Neuronal stem cell (in vitro differentiated cells): ENCODE measurements around the gene ANKRD60.

Experiments used
- DNase-seq: peaks from one replicate; pipeline ENCODE4 v3.0.0-alpha.2; 2013; ENCODE audit warnings: low spot score
- H2AFZ ChIP-seq: one replicate; pipeline ENCODE4 v1.6.1; 2013; ENCODE audit warnings: mild to moderate bottlenecking, low read length, inconsistent platforms
- H2AK5ac ChIP-seq: 2 replicates; pipeline ENCODE4 v1.6.1; 2013; ENCODE audit warnings: low read depth, mild to moderate bottlenecking, inconsistent platforms, low read length, moderate library complexity, mixed read lengths
- H2BK120ac ChIP-seq: 2 replicates; pipeline ENCODE4 v1.6.1; 2013; ENCODE audit warnings: low read depth, mild to moderate bottlenecking, inconsistent platforms, low read length, moderate library complexity, mixed read lengths
- H2BK12ac ChIP-seq: one replicate; pipeline ENCODE4 v1.6.1; 2013; ENCODE audit warnings: low read length, inconsistent platforms
- H2BK15ac ChIP-seq: 2 replicates; pipeline ENCODE4 v1.6.1; 2013; ENCODE audit warnings: mild to moderate bottlenecking, low read length, inconsistent platforms, mixed read lengths
- H2BK5ac ChIP-seq: one replicate; pipeline ENCODE4 v1.6.1; 2013; ENCODE audit warnings: inconsistent platforms, mild to moderate bottlenecking, low read length, moderate library complexity
- H3K14ac ChIP-seq: one replicate; pipeline ENCODE4 v1.6.1; 2013; ENCODE audit warnings: low read length, inconsistent platforms
- H3K18ac ChIP-seq: 2 replicates; pipeline ENCODE4 v1.6.1; 2013; ENCODE audit warnings: low read length, inconsistent platforms
- H3K23ac ChIP-seq: 2 replicates; pipeline ENCODE4 v1.6.1; 2013; ENCODE audit warnings: low read depth, mild to moderate bottlenecking, mixed read lengths, low read length, inconsistent platforms; ENCODE audit not compliant: poor library complexity
- H3K27ac ChIP-seq: replicated peaks from 3 replicates; pipeline ENCODE4 v1.5.1; 2013; ENCODE audit warnings: low read length, inconsistent platforms
- H3K27me3 ChIP-seq, 3 experiments: 2 replicates each; pipeline ENCODE4 v1.6.1; 2013; ENCODE audit warnings: low read length in 3 of 3, mild to moderate bottlenecking in 2 of 3, inconsistent platforms in 1 of 3, low read depth in 1 of 3, mixed read lengths in 1 of 3, moderate library complexity in 1 of 3; ENCODE audit not compliant: control insufficient read depth in 3 of 3, insufficient read depth in 3 of 3
- H3K36me3 ChIP-seq, 2 donors: replicated peaks in 1 of 2; 2 replicates each; pipeline ENCODE4 v1.6.1; 2013; ENCODE audit warnings: low read length in 2 of 2; ENCODE audit not compliant: control insufficient read depth in 2 of 2, insufficient read depth in 2 of 2
- H3K4ac ChIP-seq: 2 replicates; pipeline ENCODE4 v1.6.1; 2013; ENCODE audit warnings: inconsistent platforms, mild to moderate bottlenecking, low read length, moderate library complexity
- H3K4me1 ChIP-seq, 2 donors: 1 replicate in 1 of 2; 2 replicates in 1 of 2; pipeline ENCODE4 v1.6.1; 2013; ENCODE audit warnings: low read length in 2 of 2, low read depth in 1 of 2; ENCODE audit not compliant: control insufficient read depth in 2 of 2, insufficient read depth in 1 of 2
- H3K4me2 ChIP-seq: one replicate; pipeline ENCODE4 v1.6.1; 2013; ENCODE audit warnings: mild to moderate bottlenecking, low read length, inconsistent platforms; ENCODE audit not compliant: insufficient read depth, poor library complexity, severe bottlenecking
- H3K4me3 ChIP-seq, 2 donors: 2 replicates each; pipeline ENCODE4 v1.5.1; 2013; ENCODE audit warnings: low read length in 2 of 2, mild to moderate bottlenecking in 2 of 2, inconsistent platforms in 1 of 2, moderate library complexity in 1 of 2
- H3K79me1 ChIP-seq: one replicate; pipeline ENCODE4 v1.6.1; 2013; ENCODE audit warnings: low read depth, mild to moderate bottlenecking, inconsistent platforms, low read length, moderate library complexity
- H3K9ac ChIP-seq: one replicate; pipeline ENCODE4 v1.6.1; 2013; ENCODE audit warnings: mild to moderate bottlenecking, low read depth, low read length, inconsistent platforms; ENCODE audit not compliant: poor library complexity
- H3K9me3 ChIP-seq, 2 donors: replicated peaks in 1 of 2; 2 replicates each; pipeline versions ENCODE3 to v1.6.1; 2013; ENCODE audit warnings: low read length in 2 of 2, mild to moderate bottlenecking in 2 of 2, inconsistent platforms in 1 of 2, low read depth in 1 of 2, mixed read lengths in 1 of 2, moderate library complexity in 1 of 2; ENCODE audit not compliant: control insufficient read depth in 2 of 2, insufficient read depth in 1 of 2
- H4K8ac ChIP-seq: one replicate; pipeline ENCODE4 v1.6.1; 2013; ENCODE audit warnings: low read depth, mild to moderate bottlenecking, inconsistent platforms, low read length, moderate library complexity
- H4K91ac ChIP-seq: one replicate; pipeline ENCODE4 v1.6.1; 2013; ENCODE audit warnings: low read length, low read depth, mild to moderate bottlenecking, inconsistent platforms; ENCODE audit not compliant: poor library complexity
- WGBS, 2 donors: extraction: QIAGEN DNeasy Blood & Tissue Kit; methylation state at CpG; one replicate each; pipeline ENCODE4 v1.1.7; 2013; ENCODE audit warnings: missing lambda C conversion rate in 2 of 2, mixed read lengths in 1 of 2; ENCODE audit not compliant: insufficient read length in 2 of 2, insufficient replicate concordance in 1 of 2; ENCODE audit errors: extremely low coverage in 2 of 2; 5-methylcytosine and 5-hydroxymethylcytosine counted together

The ANKRD60 gene

DNA sequence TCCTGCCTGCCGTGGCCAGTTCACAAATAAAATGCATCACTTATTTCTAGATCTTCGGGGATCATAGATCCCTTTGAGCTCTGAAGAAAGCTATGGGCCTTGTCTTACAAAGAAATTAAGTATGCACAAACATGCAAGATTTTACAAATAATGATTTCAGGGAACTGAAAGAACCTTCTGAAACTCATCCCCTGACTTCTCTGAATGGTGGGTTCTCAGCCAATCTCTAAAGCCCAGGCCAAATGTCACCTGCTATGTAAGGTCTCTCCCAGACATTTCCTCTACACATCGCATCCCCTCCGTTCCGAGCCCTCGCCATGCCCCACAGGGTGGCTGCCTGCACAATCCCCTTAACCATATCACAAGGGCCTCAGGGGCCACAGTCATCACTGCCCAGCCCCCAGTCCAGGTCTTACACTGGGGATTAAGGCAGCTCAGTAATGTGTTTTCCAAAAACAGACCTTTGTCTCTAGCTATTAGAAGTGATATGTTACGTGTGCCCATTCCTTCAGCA, 16.1 kb upstream of the ANKRD60 start:
- no peak for DNase-seq
- no peak overlapping the region for H3K27ac ChIP-seq
- no peak overlapping the region for H4K8ac ChIP-seq
- no peak overlapping the region for H3K4ac ChIP-seq
- no peak overlapping the region for H2AK5ac ChIP-seq
- no peak overlapping the region for H3K4me2 ChIP-seq
- no peak overlapping the region for H3K18ac ChIP-seq
- H3K9me3 ChIP-seq: no peaks in the 10 kb centered on the region
- H3K27me3 ChIP-seq: no peaks in the 10 kb centered on the region
- H3K9ac ChIP-seq: no peak overlapping the region
- no peak overlapping the region for H3K23ac ChIP-seq
- no peak overlapping the region for H2BK5ac ChIP-seq
- H2AFZ ChIP-seq: no peak overlapping the region
- H2BK12ac ChIP-seq: no peak overlapping the region
- H2BK15ac ChIP-seq: no peak overlapping the region
- H4K91ac ChIP-seq: no peak overlapping the region
- peaks cover 0 to 21% of the 10 kb centered on the region in 2 donors for H3K36me3 ChIP-seq
- H3K4me3 ChIP-seq: peak overlapping the region in 1 of 2 donors; percentile 39
- WGBS, 2 donors: no CpG with 5 or more reads among the region's 7 CpGs
- H3K14ac ChIP-seq: no peak overlapping the region
- H3K4me1 ChIP-seq: no peaks in the 10 kb centered on the region
- H2BK120ac ChIP-seq: no peak overlapping the region
- H3K79me1 ChIP-seq: no peaks in the 10 kb centered on the region

GRCh38 chr20:58243653-58244410, 15.4 kb upstream of the ANKRD60 start:
- Histone ChIP-seq H3K79me1 (no peaks in the 10 kb centered on the region), H2AFZ (no peak overlapping the region), H3K4me1 (no peaks in the 10 kb centered on the region), H3K14ac (no peak overlapping the region), H3K4me2 (no peak overlapping the region), H2BK12ac (no peak overlapping the region), H3K27me3 (no peaks in the 10 kb centered on the region), H2BK15ac (no peak overlapping the region), H3K27ac (no peak overlapping the region), H3K4me3 (no peak overlapping the region), H3K4ac (no peak overlapping the region), H3K9ac (no peak overlapping the region), H4K91ac (no peak overlapping the region), H2BK120ac (no peak overlapping the region), H3K23ac (no peak overlapping the region), H2AK5ac (no peak overlapping the region), H3K18ac (no peak overlapping the region), H2BK5ac (no peak overlapping the region), H3K36me3 (peaks cover 0 to 21% of the 10 kb centered on the region in 2 donors), H3K9me3 (no peaks in the 10 kb centered on the region), H4K8ac (no peak overlapping the region)
- no CpG with 5 or more reads among the region's 9 CpGs for WGBS, 2 donors
- DNase-seq: no peak

GRCh38 chr20:58242824-58243223, 14.4 kb upstream of the ANKRD60 start:
- no peak overlapping the region for H2AFZ ChIP-seq
- no peak overlapping the region for H3K4ac ChIP-seq
- DNase-seq: no peak
- H3K79me1 ChIP-seq: no peaks in the 10 kb centered on the region
- no peak overlapping the region for H3K4me3 ChIP-seq
- no peak overlapping the region for H4K91ac ChIP-seq
- no peak overlapping the region for H2AK5ac ChIP-seq
- no peaks in the 10 kb centered on the region for H3K4me1 ChIP-seq
- no peak overlapping the region for H4K8ac ChIP-seq
- H3K23ac ChIP-seq: no peak overlapping the region
- no peak overlapping the region for H3K18ac ChIP-seq
- H3K9ac ChIP-seq: no peak overlapping the region
- H3K4me2 ChIP-seq: no peak overlapping the region
- H3K27me3 ChIP-seq: no peaks in the 10 kb centered on the region
- H3K27ac ChIP-seq: no peak overlapping the region
- peaks cover 0 to 21% of the 10 kb centered on the region in 2 donors for H3K36me3 ChIP-seq
- H2BK120ac ChIP-seq: no peak overlapping the region
- H2BK5ac ChIP-seq: no peak overlapping the region
- H2BK12ac ChIP-seq: no peak overlapping the region
- H3K14ac ChIP-seq: no peak overlapping the region
- no peaks in the 10 kb centered on the region for H3K9me3 ChIP-seq
- no peak overlapping the region for H2BK15ac ChIP-seq
- WGBS, 2 donors: no CpG with 5 or more reads among the region's 5 CpGs

DNA sequence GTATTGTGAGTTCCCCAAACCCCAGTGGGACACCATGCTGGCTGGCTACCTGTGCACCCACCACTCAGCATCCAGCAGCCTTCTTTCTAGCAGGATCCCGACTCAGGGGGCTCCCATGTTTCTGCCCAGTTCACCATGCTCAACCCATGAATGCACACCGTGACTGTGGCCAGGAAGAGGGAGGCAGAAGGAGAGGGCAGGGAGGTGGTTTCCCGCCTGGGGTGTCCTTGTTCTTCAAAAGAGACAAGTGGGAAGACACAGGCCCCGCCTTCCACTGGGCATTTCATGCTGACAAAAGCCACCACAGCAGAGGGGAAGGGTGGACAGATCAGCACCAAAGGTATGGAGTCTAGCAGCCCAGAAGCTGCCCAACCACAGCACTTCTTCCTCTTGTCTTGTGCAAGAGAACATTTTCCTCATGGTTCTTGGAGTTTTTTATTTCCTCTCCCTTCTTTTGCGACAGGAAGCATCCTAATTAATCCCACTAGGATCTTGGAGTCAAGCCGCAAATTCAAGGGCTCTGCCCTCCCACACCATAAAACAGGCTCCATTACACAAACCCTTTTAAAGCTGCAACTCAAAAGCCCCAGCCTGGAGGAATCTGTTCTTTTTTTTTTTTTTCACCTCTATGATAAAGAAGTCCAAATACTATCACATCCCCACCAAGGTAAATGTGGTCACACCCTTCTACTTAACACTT, 13.5 kb upstream of the ANKRD60 start:
- Histone ChIP-seq H3K4me3 (no peak overlapping the region), H3K14ac (no peak overlapping the region), H2AK5ac (no peak overlapping the region), H3K4ac (no peak overlapping the region), H2AFZ (no peak overlapping the region), H4K91ac (no peak overlapping the region), H2BK12ac (no peak overlapping the region), H2BK120ac (no peak overlapping the region), H3K23ac (no peak overlapping the region), H3K4me2 (no peak overlapping the region), H2BK15ac (no peak overlapping the region), H3K27ac (no peak overlapping the region), H3K4me1 (peaks cover 0 to 3% of the 10 kb centered on the region in 2 donors), H3K9ac (no peak overlapping the region), H3K36me3 (peaks cover 0 to 18% of the 10 kb centered on the region in 2 donors), H4K8ac (no peak overlapping the region), H3K27me3 (no peaks in the 10 kb centered on the region), H2BK5ac (no peak overlapping the region), H3K18ac (no peak overlapping the region), H3K79me1 (no peaks in the 10 kb centered on the region), H3K9me3 (no peaks in the 10 kb centered on the region)
- WGBS, 2 donors: no CpG with 5 or more reads among the region's 6 CpGs
- DNase-seq: no peak
